ENCODE results near the gene POLR3G.

POLR3G gene

DNA sequence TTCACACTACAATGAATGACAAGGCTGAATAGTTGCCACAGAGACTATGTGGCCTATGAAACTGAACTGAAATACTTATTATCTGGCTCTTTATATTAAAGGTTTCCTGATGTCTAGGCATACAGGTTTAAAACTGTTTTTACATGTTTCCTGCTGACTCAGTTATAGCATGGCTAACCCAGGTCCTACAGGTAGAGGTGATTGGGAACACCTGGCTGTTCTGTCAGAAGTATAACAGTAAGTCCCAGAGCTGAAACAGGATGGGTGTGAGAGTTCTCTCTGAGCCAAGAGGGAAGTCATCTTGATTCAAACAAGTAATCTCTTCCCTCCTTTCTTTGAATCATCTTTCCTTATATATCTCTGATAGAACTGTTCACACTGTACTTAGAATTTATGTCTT is 79.0 kb downstream of the POLR3G start:
- no peak for DNase-seq

DNA sequence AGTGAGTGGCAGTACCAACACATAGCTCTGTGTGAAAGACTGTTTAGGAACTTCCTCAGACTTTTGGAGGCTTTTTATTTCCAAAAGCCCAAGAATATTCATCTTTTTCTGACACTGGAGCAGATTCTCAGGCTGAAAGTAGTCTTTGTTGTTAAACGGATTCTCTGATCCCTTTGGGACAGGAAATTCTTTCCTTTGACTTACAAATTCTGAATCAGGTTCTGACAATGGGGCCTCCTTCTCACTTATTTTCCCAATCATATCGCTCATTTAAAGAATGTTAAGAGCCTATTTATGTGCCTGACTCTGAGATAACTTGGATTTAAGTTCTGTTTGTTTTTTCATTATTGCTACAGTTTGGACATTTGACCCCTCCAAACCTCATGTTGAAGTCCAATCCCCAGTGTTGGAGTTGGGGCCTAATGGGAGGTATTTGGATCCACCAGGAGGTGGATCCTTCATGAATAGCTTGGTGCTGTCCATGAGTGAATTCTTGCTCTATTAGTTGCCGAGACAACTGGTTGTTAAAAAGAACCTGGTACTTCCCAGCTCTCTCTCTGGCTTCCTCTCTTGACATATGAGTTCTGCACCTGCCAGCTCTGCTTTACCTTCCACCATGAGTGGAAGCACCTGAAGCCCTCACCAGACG is 79.8 kb downstream of the POLR3G start:
- no peak for DNase-seq

DNA sequence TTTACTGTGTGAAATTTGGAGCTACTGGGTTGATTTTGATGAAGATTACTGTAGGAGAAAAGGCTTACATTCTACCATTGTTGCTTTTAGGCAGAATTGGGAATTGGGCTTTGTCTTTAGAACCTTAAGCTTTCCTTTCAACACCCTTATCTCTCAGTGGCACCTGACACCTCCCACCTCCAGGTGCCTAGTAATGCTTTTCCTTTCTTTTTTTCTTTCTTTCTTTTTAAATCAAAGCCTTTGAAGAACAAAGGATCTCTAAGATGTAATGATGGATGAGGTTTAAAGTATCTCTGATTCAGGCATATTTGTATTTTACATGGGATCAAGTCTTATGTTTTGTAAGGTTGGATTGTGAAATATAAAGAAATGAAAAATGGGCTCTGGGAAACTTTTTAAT is 81.0 kb downstream of the POLR3G start:
- no peak for DNase-seq

DNA sequence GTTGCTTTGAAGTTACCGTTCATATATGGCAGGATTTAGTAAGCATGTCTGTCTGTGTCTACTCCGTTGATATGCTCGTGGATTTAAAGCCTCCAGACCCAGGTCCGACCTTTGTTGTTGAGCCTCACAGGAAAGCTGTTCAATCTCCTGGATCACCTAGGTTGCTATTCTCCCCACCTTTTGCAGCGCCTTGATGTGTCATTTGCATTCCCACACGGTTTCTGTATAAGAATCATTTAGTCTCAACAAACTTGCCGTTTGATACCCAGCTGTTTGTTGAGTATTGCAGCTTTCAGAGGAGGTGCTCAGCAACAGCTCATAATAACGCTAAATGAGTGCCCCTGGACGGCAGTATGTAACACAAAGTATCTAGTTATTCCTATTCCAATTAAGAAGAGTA is 82.7 kb downstream of the POLR3G start:
- DNase-seq: no peak

DNA sequence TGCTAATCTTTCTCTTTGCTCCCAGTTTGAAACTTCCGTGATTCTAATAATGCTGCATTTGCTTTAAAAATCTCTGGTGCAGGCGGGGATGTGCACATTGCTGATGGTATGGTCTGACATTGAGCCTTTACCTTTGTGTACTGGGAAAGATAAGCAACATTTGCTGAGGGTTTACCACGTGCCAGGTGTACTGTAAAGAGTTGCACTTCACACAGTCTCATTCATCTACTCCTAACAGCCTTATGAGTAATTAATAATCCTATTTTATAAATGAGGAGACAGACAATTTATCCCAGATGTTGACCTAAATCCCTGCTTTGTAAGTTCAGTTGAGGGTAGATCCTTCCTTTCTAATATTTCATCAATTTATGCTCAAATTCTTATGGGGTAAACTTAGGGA is 83.2 kb downstream of the POLR3G start:
- DNase-seq: no peak

DNA sequence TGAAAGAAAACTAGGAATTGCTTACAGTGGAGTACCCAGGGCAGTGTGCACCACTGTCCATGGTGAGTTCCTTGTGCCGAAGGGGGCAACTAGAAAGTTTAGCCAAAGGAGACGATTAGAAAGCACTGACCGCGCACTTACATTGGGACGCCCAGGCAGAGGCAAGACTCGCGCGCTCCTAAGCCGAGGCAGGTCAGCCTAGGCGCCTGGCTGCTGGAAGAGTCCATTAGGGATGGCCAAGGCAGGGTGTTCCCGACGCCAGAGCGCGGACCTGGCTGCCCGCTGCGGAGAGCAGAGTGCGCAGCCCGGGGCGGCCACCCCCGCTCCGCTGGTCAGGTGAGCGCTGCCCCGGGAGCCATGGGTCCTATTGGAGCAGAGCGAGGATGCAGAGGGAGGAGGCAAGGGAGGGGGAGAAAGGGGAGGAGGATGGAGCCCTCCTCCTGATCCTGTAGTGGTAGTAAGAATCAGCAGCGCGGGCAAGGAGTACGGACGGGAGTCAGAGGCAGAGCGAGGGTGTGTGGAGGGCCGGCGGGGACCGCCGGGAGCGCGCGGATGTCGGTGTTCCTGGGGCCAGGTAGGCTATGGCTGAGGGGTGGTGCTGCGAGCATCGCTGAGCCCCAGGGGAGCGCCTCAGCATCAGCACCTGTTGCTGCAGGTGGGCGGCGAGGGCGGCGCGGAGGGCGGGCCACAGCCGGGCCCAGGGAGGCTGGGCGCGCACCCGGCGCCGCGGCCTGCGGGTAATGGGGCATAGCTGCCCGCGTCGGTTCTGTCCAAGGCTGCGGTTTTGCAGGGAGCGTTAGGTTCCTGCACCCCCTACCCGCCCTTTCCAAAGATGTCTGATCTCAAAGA is 83.9 kb downstream of the POLR3G start, which contains the start of gene ADGRV1:
TSS of gene ADGRV1 (plus strand) at position 454 of the 849 bp plus-strand sequence. CDS start at position 553, 99 bp downstream.
- DNase-seq: no peak

DNA sequence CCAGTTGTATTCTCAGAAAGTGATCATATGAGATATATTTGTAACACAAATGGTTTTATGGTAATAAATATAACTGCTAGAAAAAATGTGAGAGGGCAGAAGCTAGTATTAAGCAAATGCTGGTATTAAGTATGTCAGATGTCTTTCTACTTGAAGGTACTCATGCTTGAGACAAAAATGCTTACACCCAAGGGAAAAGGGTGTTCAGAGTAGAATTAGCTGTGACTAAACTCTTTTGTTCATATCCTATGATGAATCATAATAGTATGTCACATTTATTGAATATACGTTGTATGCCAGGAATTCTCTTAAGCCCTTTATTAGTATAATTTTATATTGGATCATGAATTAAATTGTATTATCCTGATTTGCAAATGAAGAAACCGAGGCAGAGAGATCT is 86.1 kb downstream of the POLR3G start:
- DNase-seq: no peak

DNA sequence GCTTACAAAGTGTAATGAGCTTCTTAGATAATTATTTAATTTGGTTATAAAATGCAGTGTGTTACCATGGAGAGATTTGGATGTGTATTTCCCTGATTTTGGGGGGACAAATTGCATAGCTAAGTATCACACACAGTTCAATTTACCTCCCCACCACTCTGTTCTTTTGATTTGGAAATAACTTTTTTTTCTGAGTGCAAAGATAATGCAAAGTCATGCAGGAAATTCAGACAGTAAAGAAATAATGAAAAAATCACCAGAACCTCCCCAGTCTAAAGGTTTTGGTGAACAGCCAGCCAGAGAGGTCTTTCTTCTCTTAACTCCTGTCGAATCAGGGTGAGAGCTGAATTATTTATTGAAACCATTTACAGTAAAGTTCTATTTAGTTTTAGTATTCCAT is 87.1 kb downstream of the POLR3G start:
- DNase-seq: no peak

DNA sequence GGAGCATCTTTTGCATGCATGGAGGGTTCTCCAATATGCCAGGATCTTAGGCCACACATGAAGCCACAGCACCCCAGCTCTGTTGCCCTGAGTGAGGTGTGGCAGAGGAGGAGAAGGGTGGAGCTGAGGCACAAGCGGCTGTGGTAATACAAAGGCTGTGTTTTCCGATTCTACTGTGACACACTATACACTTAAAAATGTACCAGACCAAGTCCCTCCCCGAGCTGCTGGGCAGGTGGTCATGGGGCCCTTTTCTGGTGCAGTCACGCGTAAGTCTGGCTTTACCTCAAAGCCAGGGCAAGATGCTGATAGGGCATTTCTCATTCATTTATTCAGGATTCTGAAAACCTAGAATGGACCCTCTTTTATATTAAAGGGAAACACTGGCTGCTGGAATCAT is 87.7 kb downstream of the POLR3G start:
- DNase-seq: no peak

DNA sequence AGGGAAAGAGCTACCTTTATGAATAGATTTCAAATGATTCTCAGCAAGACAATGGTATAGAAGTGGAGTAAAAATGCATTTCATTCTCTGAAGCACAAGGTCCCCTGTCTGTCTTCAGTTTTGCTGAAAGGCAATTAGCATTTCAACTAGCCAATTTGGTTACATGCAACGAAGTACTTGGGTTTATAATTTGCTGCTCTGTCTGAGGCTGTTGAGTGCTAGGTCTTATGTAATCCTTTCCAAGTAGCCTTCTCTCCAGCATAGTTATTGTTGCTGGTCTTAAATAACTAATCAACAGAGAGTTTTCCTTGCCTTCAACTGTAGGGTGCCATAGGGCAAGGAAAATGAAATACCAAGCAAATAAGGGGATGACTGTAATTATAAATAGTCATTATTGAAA is 88.4 kb downstream of the POLR3G start:
- DNase-seq: no peak

Measured in stimulated activated CD4-positive, alpha-beta T cell treated with anti-CD3 and anti-CD28 coated beads, Interleukin-4, amount 100 ng/mL, for 24 hours (primary cell).